ENCODE measurements around the gene TTC24. TPM values are rescaled to one million over a fixed set of nuclear protein-coding genes. Genes with fewer than 3 reads are reported as not detected.

Gene TTC24
- total RNA-seq (2014; rRNA removed; shearing (Covaris generic)): 0.52 TPM in 1 of 2 replicates, not detected in the other

GRCh38 chr1:156579472-156579871 is at the start of gene TTC24:
TTC24 (plus strand) TSS chr1:156579723; CDS start chr1:156581365, 1,642 bp downstream.
- H3K27me3 ChIP-seq (ENCODE audit: control insufficient read depth, insufficient read depth, low read length): no peaks in the 10 kb centered on the region; the same call in 1 of the 2 replicates
- H3K4me3 ChIP-seq (ENCODE audit: insufficient read depth, low read depth, low read length): no peak within 1 kb of the TSS
- no peaks in the 10 kb centered on the region for H3K36me3 ChIP-seq (replicated peaks; ENCODE audit: control insufficient read depth, insufficient read depth, low read length)
- DNase-seq: no peak

GRCh38 chr1:156530006-156530405 is 49.5 kb upstream of the TTC24 start:
- no peak overlapping the region for H3K4me3 ChIP-seq (ENCODE audit: insufficient read depth, low read depth, low read length)
- peaks cover 36% of the 10 kb centered on the region for H3K36me3 ChIP-seq (replicated peaks; ENCODE audit: control insufficient read depth, insufficient read depth, low read length)
- no peak for DNase-seq
- no peaks in the 10 kb centered on the region for H3K27me3 ChIP-seq (ENCODE audit: control insufficient read depth, insufficient read depth, low read length)

GRCh38 chr1:156532374-156532773 is 47.1 kb upstream of the TTC24 start:
- no peaks in the 10 kb centered on the region for H3K27me3 ChIP-seq (ENCODE audit: control insufficient read depth, insufficient read depth, low read length)
- DNase-seq: no peak
- H3K4me3 ChIP-seq (ENCODE audit: insufficient read depth, low read depth, low read length): no peak overlapping the region
- peaks cover 40% of the 10 kb centered on the region for H3K36me3 ChIP-seq (replicated peaks; ENCODE audit: control insufficient read depth, insufficient read depth, low read length)

GRCh38 chr1:156533568-156534220 is 45.8 kb upstream of the TTC24 start:
- H3K27me3 ChIP-seq (ENCODE audit: control insufficient read depth, insufficient read depth, low read length): no peaks in the 10 kb centered on the region
- peaks cover 38% of the 10 kb centered on the region for H3K36me3 ChIP-seq (replicated peaks; ENCODE audit: control insufficient read depth, insufficient read depth, low read length)
- no peak for DNase-seq
- H3K4me3 ChIP-seq (ENCODE audit: insufficient read depth, low read depth, low read length): no peak overlapping the region

- Histone ChIP-seq H3K27me3 (ENCODE audit: control insufficient read depth, insufficient read depth, low read length) (no peaks in the 10 kb centered on the region), H3K4me3 (ENCODE audit: insufficient read depth, low read depth, low read length) (no peak overlapping the region), H3K36me3 (replicated peaks; ENCODE audit: control insufficient read depth, insufficient read depth, low read length) (peaks cover 39% of the 10 kb centered on the region)
- no peak for DNase-seq
Observed at GRCh38 chr1:156534424-156535060, 45.0 kb upstream of the TTC24 start.

- peaks cover 38% of the 10 kb centered on the region for H3K36me3 ChIP-seq (replicated peaks; ENCODE audit: control insufficient read depth, insufficient read depth, low read length)
- no peak overlapping the region for H3K4me3 ChIP-seq (ENCODE audit: insufficient read depth, low read depth, low read length)
- no peak for DNase-seq
- H3K27me3 ChIP-seq (ENCODE audit: control insufficient read depth, insufficient read depth, low read length): no peaks in the 10 kb centered on the region
Observed at GRCh38 chr1:156537027-156537426, 42.5 kb upstream of the TTC24 start.

- H3K27me3 ChIP-seq (ENCODE audit: control insufficient read depth, insufficient read depth, low read length): no peaks in the 10 kb centered on the region
- H3K4me3 ChIP-seq (ENCODE audit: insufficient read depth, low read depth, low read length): no peak overlapping the region
- DNase-seq: no peak
- H3K36me3 ChIP-seq (replicated peaks; ENCODE audit: control insufficient read depth, insufficient read depth, low read length): peaks cover 27% of the 10 kb centered on the region
Observed at GRCh38 chr1:156538711-156539440, 40.6 kb upstream of the TTC24 start.

GRCh38 chr1:156539818-156540355 is 39.6 kb upstream of the TTC24 start:
- no peaks in the 10 kb centered on the region for H3K27me3 ChIP-seq (ENCODE audit: control insufficient read depth, insufficient read depth, low read length)
- DNase-seq: no peak
- peaks cover 22% of the 10 kb centered on the region for H3K36me3 ChIP-seq (replicated peaks; ENCODE audit: control insufficient read depth, insufficient read depth, low read length)
- H3K4me3 ChIP-seq (ENCODE audit: insufficient read depth, low read depth, low read length): no peak overlapping the region

GRCh38 chr1:156540955-156541354 is 38.6 kb upstream of the TTC24 start:
- no peak for DNase-seq

GRCh38 chr1:156543066-156543465 is 36.5 kb upstream of the TTC24 start:
- Histone ChIP-seq H3K4me3 (ENCODE audit: insufficient read depth, low read depth, low read length) (no peak overlapping the region), H3K27me3 (ENCODE audit: control insufficient read depth, insufficient read depth, low read length) (no peaks in the 10 kb centered on the region), H3K36me3 (replicated peaks; ENCODE audit: control insufficient read depth, insufficient read depth, low read length) (peaks cover 28% of the 10 kb centered on the region)
- no peak for DNase-seq

More at GRCh38 chr1:156540955-156541354, 38.6 kb upstream of the TTC24 start:
- Histone ChIP-seq H3K27me3 (ENCODE audit: control insufficient read depth, insufficient read depth, low read length) (no peaks in the 10 kb centered on the region), H3K36me3 (replicated peaks; ENCODE audit: control insufficient read depth, insufficient read depth, low read length) (peaks cover 19% of the 10 kb centered on the region), H3K4me3 (ENCODE audit: insufficient read depth, low read depth, low read length) (no peak overlapping the region)

- no peak for DNase-seq
- Histone ChIP-seq H3K4me3 (ENCODE audit: insufficient read depth, low read depth, low read length) (no peak overlapping the region), H3K36me3 (replicated peaks; ENCODE audit: control insufficient read depth, insufficient read depth, low read length) (peaks cover 26% of the 10 kb centered on the region)
Observed at GRCh38 chr1:156544592-156545102, 34.9 kb upstream of the TTC24 start.

GRCh38 chr1:156546267-156546666 is 33.3 kb upstream of the TTC24 start:
- Histone ChIP-seq H3K27me3 (ENCODE audit: control insufficient read depth, insufficient read depth, low read length) (no peaks in the 10 kb centered on the region), H3K4me3 (ENCODE audit: insufficient read depth, low read depth, low read length) (no peak overlapping the region)
- DNase-seq: no peak

More at GRCh38 chr1:156544592-156545102, 34.9 kb upstream of the TTC24 start:
- H3K27me3 ChIP-seq (ENCODE audit: control insufficient read depth, insufficient read depth, low read length): no peaks in the 10 kb centered on the region

GRCh38 chr1:156547434-156547833 is 32.1 kb upstream of the TTC24 start:
- Histone ChIP-seq H3K27me3 (ENCODE audit: control insufficient read depth, insufficient read depth, low read length) (no peaks in the 10 kb centered on the region), H3K4me3 (ENCODE audit: insufficient read depth, low read depth, low read length) (no peak overlapping the region), H3K36me3 (replicated peaks; ENCODE audit: control insufficient read depth, insufficient read depth, low read length) (peaks cover 25% of the 10 kb centered on the region)
- DNase-seq: no peak

More at GRCh38 chr1:156546267-156546666, 33.3 kb upstream of the TTC24 start:
- H3K36me3 ChIP-seq (replicated peaks; ENCODE audit: control insufficient read depth, insufficient read depth, low read length): peaks cover 25% of the 10 kb centered on the region

- Histone ChIP-seq H3K4me3 (ENCODE audit: insufficient read depth, low read depth, low read length) (no peak overlapping the region), H3K27me3 (ENCODE audit: control insufficient read depth, insufficient read depth, low read length) (no peaks in the 10 kb centered on the region), H3K36me3 (replicated peaks; ENCODE audit: control insufficient read depth, insufficient read depth, low read length) (peaks cover 25% of the 10 kb centered on the region)
- no peak for DNase-seq
Observed at GRCh38 chr1:156547982-156548381, 31.5 kb upstream of the TTC24 start.

Measured in H7 (cell line).